Skin epidermis (tissue), 12 donors: Measurements from ENCODE around the gene ANAPC1.
"Not testable (repeated sequence)": the region's sequence is repeated elsewhere in the genome, so short reads cannot be mapped to it uniquely, and the experiment has no call there.

Experiments used
- H3K27ac ChIP-seq, 21 experiments: fragments of 200-600 bp; sonication (generic) in 11 of 21; one replicate each; pipeline ENCODE4 v1.5.0; 2020; ENCODE audit warnings: mild to moderate bottlenecking in 3 of 21, inconsistent platforms in 2 of 21, moderate library complexity in 2 of 21
- H3K4me3 ChIP-seq, 7 experiments: fragments of 200-600 bp; sonication (generic) in 2 of 7; one replicate each; pipeline ENCODE4 v1.5.0; 2020; ENCODE audit warnings: inconsistent platforms in 2 of 7, mild to moderate bottlenecking in 2 of 7, moderate library complexity in 1 of 7

Gene ANAPC1

GRCh38 chr2:111883661-111884591, at the start of gene ANAPC1:
TSS of gene ANAPC1 (minus strand) at chr2:111884193. CDS start at chr2:111880825, 3,368 bp downstream.
- Histone ChIP-seq H3K4me3 (peak within 1 kb of the TSS; percentile 87 to 100 (median 100)), H3K27ac (peak within 1 kb of the TSS; percentile 50 to 96 (median 86))

GRCh38 chr2:111932841-111933291, 48.9 kb upstream of the ANAPC1 start:
- Histone ChIP-seq H3K27ac (no peak overlapping the region), H3K4me3 (no peak overlapping the region)

GRCh38 chr2:111930875-111931274, 46.9 kb upstream of the ANAPC1 start:
- Histone ChIP-seq H3K27ac (no peak overlapping the region), H3K4me3 (no peak overlapping the region)

GRCh38 chr2:111930409-111930808, 46.4 kb upstream of the ANAPC1 start:
- no peak overlapping the region for H3K27ac ChIP-seq

GRCh38 chr2:111927723-111928122, 43.7 kb upstream of the ANAPC1 start:
- no peak overlapping the region for H3K27ac ChIP-seq
- H3K4me3 ChIP-seq = no peak overlapping the region

More at GRCh38 chr2:111930409-111930808, 46.4 kb upstream of the ANAPC1 start:
- H3K4me3 ChIP-seq = no peak overlapping the region

- Histone ChIP-seq H3K27ac (no peak overlapping the region), H3K4me3 (no peak overlapping the region)
Observed at GRCh38 chr2:111924617-111925107, 40.7 kb upstream of the ANAPC1 start.

- no peak overlapping the region for H3K27ac ChIP-seq
Observed at GRCh38 chr2:111923276-111923804, 39.3 kb upstream of the ANAPC1 start.

GRCh38 chr2:111919794-111920608, 36.0 kb upstream of the ANAPC1 start:
- H3K27ac ChIP-seq = peak overlapping the region in 1 of 21 experiments; percentile 19
- no peak overlapping the region for H3K4me3 ChIP-seq

More at GRCh38 chr2:111923276-111923804, 39.3 kb upstream of the ANAPC1 start:
- no peak overlapping the region for H3K4me3 ChIP-seq

- Histone ChIP-seq H3K27ac (no peak overlapping the region), H3K4me3 (no peak overlapping the region)
Observed at GRCh38 chr2:111919365-111919764, 35.4 kb upstream of the ANAPC1 start.

- Histone ChIP-seq H3K27ac (no peak overlapping the region), H3K4me3 (no peak overlapping the region)
Observed at GRCh38 chr2:111918383-111918806, 34.4 kb upstream of the ANAPC1 start.

GRCh38 chr2:111917106-111917505, 33.1 kb upstream of the ANAPC1 start:
- Histone ChIP-seq H3K27ac (no peak overlapping the region), H3K4me3 (no peak overlapping the region)

- H3K4me3 ChIP-seq = no peak overlapping the region
- H3K27ac ChIP-seq = no peak overlapping the region
Observed at GRCh38 chr2:111912547-111912946, 28.6 kb upstream of the ANAPC1 start.

GRCh38 chr2:111911295-111911977, 27.4 kb upstream of the ANAPC1 start:
- H3K27ac ChIP-seq, H3K4me3 ChIP-seq: not testable (repeated sequence)

GRCh38 chr2:111910609-111911277, 26.8 kb upstream of the ANAPC1 start:
- Histone ChIP-seq H3K27ac (no peak overlapping the region), H3K4me3 (no peak overlapping the region)

- not testable (repeated sequence) for H3K27ac ChIP-seq, H3K4me3 ChIP-seq
Observed at GRCh38 chr2:111909997-111910396, 26.0 kb upstream of the ANAPC1 start.

GRCh38 chr2:111909079-111909478, 25.1 kb upstream of the ANAPC1 start:
- H3K4me3 ChIP-seq = no peak overlapping the region
- no peak overlapping the region for H3K27ac ChIP-seq

- H3K27ac ChIP-seq = no peak overlapping the region
- H3K4me3 ChIP-seq = no peak overlapping the region
Observed at GRCh38 chr2:111908578-111908977, 24.6 kb upstream of the ANAPC1 start.

- H3K4me3 ChIP-seq = no peak overlapping the region
- H3K27ac ChIP-seq = peak overlapping the region in 7 of 21 experiments; percentile 6 to 65 (median 43)
Observed at GRCh38 chr2:111905990-111906735, 22.2 kb upstream of the ANAPC1 start.
